Measurements from ENCODE around the gene LRP5. TPM values are rescaled to one million over a fixed set of nuclear protein-coding genes. Genes with fewer than 3 reads are reported as not detected.

LRP5 gene
- total and polyA plus RNA-seq, 4 experiments from 2014 or later, result 0.61 to 1.9 (median 1.4) TPM; not detected in 1

DNA sequence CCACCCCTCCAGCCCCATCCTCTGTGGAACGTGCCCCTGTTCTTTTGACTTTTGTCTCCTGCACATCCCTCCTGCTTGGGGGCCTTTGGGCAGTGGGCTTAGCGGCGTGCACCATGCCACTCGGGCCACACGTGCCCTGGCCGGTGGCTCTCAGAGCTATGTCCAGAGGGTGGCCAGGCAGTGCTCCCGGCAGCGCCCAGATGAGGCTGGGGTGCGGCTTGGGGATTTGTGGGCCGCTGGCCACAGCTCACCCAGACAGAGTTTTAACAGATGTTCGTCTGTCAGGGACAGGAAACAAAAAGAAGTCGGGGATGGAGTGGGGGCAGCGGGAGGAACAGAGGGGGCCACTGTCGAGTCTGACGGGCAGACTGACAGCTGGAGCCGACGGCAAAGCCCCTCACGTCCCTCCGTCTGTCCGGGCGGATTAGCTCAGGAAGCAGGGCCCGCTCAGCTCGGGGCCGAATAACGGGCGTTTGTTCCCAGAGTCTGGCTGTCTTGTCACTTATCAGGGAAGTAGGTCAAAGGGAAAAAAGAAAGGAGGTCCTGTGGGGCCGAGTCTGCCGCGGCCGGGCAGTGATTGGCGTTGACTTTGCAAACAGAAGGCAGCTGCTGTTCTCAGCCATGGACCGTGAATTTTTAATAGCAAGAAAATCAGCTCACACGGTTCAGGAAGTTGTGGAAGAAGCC lies 61.6 kb downstream of the LRP5 start:
- H3K27me3 ChIP-seq (ENCODE audit: insufficient read depth, low read length), result no peaks in the 10 kb centered on the region
- no peaks in the 10 kb centered on the region for H3K9me3 Mint-ChIP-seq
- intact Hi-C loops (cut with micrococcal nuclease), result no loop called here
- H3K4me3 ChIP-seq (ENCODE audit: low read length in 2 of 2), result no peak overlapping the region
- no peaks in the 10 kb centered on the region for H3K9me3 ChIP-seq (ENCODE audit: control insufficient read depth in 1 of 2, low read length in 2 of 2)
- no peak overlapping the region for H3K4me3 Mint-ChIP-seq
- H3K36me3 Mint-ChIP-seq, result no peaks in the 10 kb centered on the region
- no peaks in the 10 kb centered on the region for H3K4me1 ChIP-seq (ENCODE audit: insufficient read depth, low read length)
- H3K27ac ChIP-seq (ENCODE audit: low read depth, low read length), result no peak overlapping the region
- H3K27me3 Mint-ChIP-seq, result peaks cover 2% of the 10 kb centered on the region in 2 donors
- POLR2A ChIA-PET (ENCODE audit: partially characterized antibody), result no interaction called here
- no peak for DNase-seq
- no peaks in the 10 kb centered on the region for H3K36me3 ChIP-seq (ENCODE audit: insufficient read depth, low read length)
- no peak overlapping the region for H3K27ac Mint-ChIP-seq
- no peaks in the 10 kb centered on the region for H3K4me1 Mint-ChIP-seq
- CTCF ChIA-PET (ENCODE audit: partially characterized antibody), result interaction anchor here (1.1 kb wide), 1 partner anchor 10 kb away, joined by 3 read pairs; no protein-coding TSS in a partner anchor

GRCh38 chr11:68374531-68374930 lies 62.1 kb downstream of the LRP5 start:
- H3K4me3 Mint-ChIP-seq, result no peak overlapping the region
- POLR2A ChIA-PET (ENCODE audit: partially characterized antibody), result no interaction called here

GRCh38 chr11:68375337-68375736 lies 62.9 kb downstream of the LRP5 start:
- no peak for DNase-seq
- H3K4me1 Mint-ChIP-seq, result peaks cover 0 to 7% (median 2%) of the 10 kb centered on the region in 4 donors
- CTCF ChIA-PET (ENCODE audit: partially characterized antibody), result interaction anchor here (1.1 kb wide), 1 partner anchor 8 kb away, joined by 3 read pairs; no protein-coding TSS in a partner anchor

More at GRCh38 chr11:68374531-68374930, 62.1 kb downstream of the LRP5 start:
- CTCF ChIA-PET (ENCODE audit: partially characterized antibody), result interaction anchor here (1.1 kb wide), 1 partner anchor 9 kb away, joined by 3 read pairs; no protein-coding TSS in a partner anchor
- H3K4me1 Mint-ChIP-seq, result no peaks in the 10 kb centered on the region
- H3K9me3 ChIP-seq (ENCODE audit: control insufficient read depth in 1 of 2, low read length in 2 of 2), result no peaks in the 10 kb centered on the region
- no peaks in the 10 kb centered on the region for H3K4me1 ChIP-seq (ENCODE audit: insufficient read depth, low read length)
- no peak overlapping the region for H3K27ac ChIP-seq (ENCODE audit: low read depth, low read length)
- intact Hi-C loops (cut with micrococcal nuclease), result no loop called here
- no peaks in the 10 kb centered on the region for H3K36me3 ChIP-seq (ENCODE audit: insufficient read depth, low read length)
- DNase-seq, result no peak
- peaks cover 2% of the 10 kb centered on the region in 2 donors for H3K27me3 Mint-ChIP-seq
- H3K9me3 Mint-ChIP-seq, result no peaks in the 10 kb centered on the region
- no peak overlapping the region for H3K4me3 ChIP-seq (ENCODE audit: low read length in 2 of 2)
- H3K36me3 Mint-ChIP-seq, result no peaks in the 10 kb centered on the region
- H3K27ac Mint-ChIP-seq, result no peak overlapping the region
- H3K27me3 ChIP-seq (ENCODE audit: insufficient read depth, low read length), result no peaks in the 10 kb centered on the region

DNA sequence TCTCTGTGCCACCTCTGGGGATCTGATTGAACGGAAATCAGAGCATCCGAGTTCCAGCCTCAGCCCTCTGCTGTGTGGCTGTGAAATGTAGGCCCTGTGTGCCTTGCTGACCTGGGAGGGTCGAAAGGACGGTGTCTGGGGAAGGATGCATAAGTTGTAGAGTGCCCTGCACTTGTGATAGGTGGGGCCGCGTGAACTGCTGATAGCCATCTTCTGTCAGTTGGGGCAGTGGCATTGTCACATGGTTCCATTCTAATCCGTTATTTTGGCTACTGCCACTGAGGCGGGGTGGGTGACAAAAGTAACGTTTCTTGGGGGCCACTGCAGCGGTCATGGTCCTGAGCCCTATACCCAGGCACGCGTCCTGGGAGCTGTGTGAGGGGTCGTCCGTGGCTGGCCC lies 63.4 kb downstream of the LRP5 start:
- Histone ChIP-seq H3K36me3 (ENCODE audit: insufficient read depth, low read length) (no peaks in the 10 kb centered on the region), H3K4me1 (ENCODE audit: insufficient read depth, low read length) (no peaks in the 10 kb centered on the region), H3K27ac (ENCODE audit: low read depth, low read length) (no peak overlapping the region), H3K9me3 (ENCODE audit: control insufficient read depth in 1 of 2, low read length in 2 of 2) (no peaks in the 10 kb centered on the region), H3K27me3 (ENCODE audit: insufficient read depth, low read length) (no peaks in the 10 kb centered on the region), H3K4me3 (ENCODE audit: low read length in 2 of 2) (no peak overlapping the region)
- Mint-ChIP-seq H3K27ac (no peak overlapping the region), H3K9me3 (no peaks in the 10 kb centered on the region), H3K4me1 (peaks cover 0 to 11% (median 3%) of the 10 kb centered on the region in 4 donors), H3K27me3 (peaks cover 6 to 9% of the 10 kb centered on the region in 2 donors), H3K36me3 (no peaks in the 10 kb centered on the region), H3K4me3 (no peak overlapping the region)
- no peak for DNase-seq
- intact Hi-C loops (cut with micrococcal nuclease), result no loop called here
- ChIA-PET POLR2A (ENCODE audit: partially characterized antibody) (no interaction called here), CTCF (ENCODE audit: partially characterized antibody) (no interaction called here)

More at GRCh38 chr11:68375337-68375736, 62.9 kb downstream of the LRP5 start:
- H3K27me3 ChIP-seq (ENCODE audit: insufficient read depth, low read length), result no peaks in the 10 kb centered on the region
- H3K27me3 Mint-ChIP-seq, result peaks cover 6% of the 10 kb centered on the region in 2 donors
- intact Hi-C loops (cut with micrococcal nuclease), result no loop called here
- POLR2A ChIA-PET (ENCODE audit: partially characterized antibody), result no interaction called here
- H3K27ac Mint-ChIP-seq, result no peak overlapping the region
- H3K4me3 ChIP-seq (ENCODE audit: low read length in 2 of 2), result no peak overlapping the region
- no peak overlapping the region for H3K4me3 Mint-ChIP-seq
- no peaks in the 10 kb centered on the region for H3K9me3 Mint-ChIP-seq
- H3K36me3 ChIP-seq (ENCODE audit: insufficient read depth, low read length), result no peaks in the 10 kb centered on the region
- H3K27ac ChIP-seq (ENCODE audit: low read depth, low read length), result no peak overlapping the region
- no peaks in the 10 kb centered on the region for H3K36me3 Mint-ChIP-seq
- no peaks in the 10 kb centered on the region for H3K4me1 ChIP-seq (ENCODE audit: insufficient read depth, low read length)
- no peaks in the 10 kb centered on the region for H3K9me3 ChIP-seq (ENCODE audit: control insufficient read depth in 1 of 2, low read length in 2 of 2)

DNA sequence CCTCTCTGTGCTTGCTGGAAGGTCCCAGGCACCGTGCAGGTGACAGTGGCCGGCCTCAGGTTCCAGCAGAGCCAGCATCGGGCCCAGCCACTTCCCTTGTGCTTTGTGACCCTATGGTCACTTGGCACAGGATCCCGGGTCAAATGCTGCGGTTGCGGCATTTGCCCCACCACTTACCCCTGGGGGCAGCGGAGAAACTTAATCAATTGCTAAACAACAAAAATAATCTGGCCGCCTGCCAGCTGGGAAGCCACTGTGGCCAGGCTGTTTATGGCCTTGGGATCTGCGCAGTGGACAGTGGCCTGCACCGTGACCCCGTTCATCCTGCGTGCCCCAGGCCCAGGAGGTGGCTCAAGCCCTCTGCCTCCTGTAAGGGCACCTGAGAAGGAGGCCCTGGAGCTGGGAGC lies 65.0 kb downstream of the LRP5 start:
- Mint-ChIP-seq H3K4me1 (peaks cover 0 to 11% (median 3%) of the 10 kb centered on the region in 4 donors), H3K4me3 (no peak overlapping the region), H3K27ac (no peak overlapping the region), H3K9me3 (no peaks in the 10 kb centered on the region), H3K27me3 (peaks cover 6 to 11% of the 10 kb centered on the region in 2 donors), H3K36me3 (no peaks in the 10 kb centered on the region)
- intact Hi-C loops (cut with micrococcal nuclease), result no loop called here
- ChIA-PET POLR2A (ENCODE audit: partially characterized antibody) (no interaction called here), CTCF (ENCODE audit: partially characterized antibody) (no interaction called here)
- DNase-seq, result no peak
- no peak overlapping the region for H3K4me3 ChIP-seq (ENCODE audit: low read length in 2 of 2)
- no peaks in the 10 kb centered on the region for H3K9me3 ChIP-seq (ENCODE audit: control insufficient read depth in 1 of 2, low read length in 2 of 2)
- H3K27ac ChIP-seq (ENCODE audit: low read depth, low read length), result no peak overlapping the region
- H3K4me1 ChIP-seq (ENCODE audit: insufficient read depth, low read length), result no peaks in the 10 kb centered on the region
- no peaks in the 10 kb centered on the region for H3K27me3 ChIP-seq (ENCODE audit: insufficient read depth, low read length)
- no peaks in the 10 kb centered on the region for H3K36me3 ChIP-seq (ENCODE audit: insufficient read depth, low read length)

DNA sequence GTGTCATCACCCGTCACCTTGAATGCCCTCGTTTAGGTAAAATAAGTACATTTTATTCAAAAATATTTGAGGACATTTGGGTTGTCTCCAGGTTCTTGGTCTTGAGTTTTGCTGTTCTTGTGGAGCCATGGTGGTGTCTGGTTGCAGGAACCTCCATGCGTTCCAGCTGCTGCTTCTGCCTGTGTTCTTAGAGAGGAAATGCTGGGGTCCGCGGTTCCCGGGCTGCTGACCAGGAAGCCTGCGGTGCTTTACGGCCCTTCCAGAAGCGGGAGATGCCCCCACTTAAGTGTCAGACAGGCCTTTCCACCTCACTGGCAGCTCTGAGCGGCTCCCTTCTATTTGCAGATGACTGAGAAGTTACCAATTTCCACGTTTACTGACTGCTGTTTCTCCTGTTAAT lies 66.8 kb downstream of the LRP5 start:
- Histone ChIP-seq H3K36me3 (ENCODE audit: insufficient read depth, low read length) (no peaks in the 10 kb centered on the region), H3K4me3 (ENCODE audit: low read length in 2 of 2) (no peak overlapping the region), H3K9me3 (ENCODE audit: control insufficient read depth in 1 of 2, low read length in 2 of 2) (no peaks in the 10 kb centered on the region), H3K27me3 (ENCODE audit: insufficient read depth, low read length) (no peaks in the 10 kb centered on the region), H3K4me1 (ENCODE audit: insufficient read depth, low read length) (no peaks in the 10 kb centered on the region), H3K27ac (ENCODE audit: low read depth, low read length) (no peak overlapping the region)
- peaks cover 0 to 11% (median 3%) of the 10 kb centered on the region in 4 donors for H3K4me1 Mint-ChIP-seq
- no peak for DNase-seq
- CTCF ChIA-PET (ENCODE audit: partially characterized antibody), result no interaction called here
- H3K4me3 Mint-ChIP-seq, result no peak overlapping the region
- peaks cover 6 to 11% of the 10 kb centered on the region in 2 donors for H3K27me3 Mint-ChIP-seq
- no peak overlapping the region for H3K27ac Mint-ChIP-seq
- POLR2A ChIA-PET (ENCODE audit: partially characterized antibody), result no interaction called here
- H3K36me3 Mint-ChIP-seq, result no peaks in the 10 kb centered on the region
- intact Hi-C loops (cut with micrococcal nuclease), result no loop called here
- no peaks in the 10 kb centered on the region for H3K9me3 Mint-ChIP-seq

DNA sequence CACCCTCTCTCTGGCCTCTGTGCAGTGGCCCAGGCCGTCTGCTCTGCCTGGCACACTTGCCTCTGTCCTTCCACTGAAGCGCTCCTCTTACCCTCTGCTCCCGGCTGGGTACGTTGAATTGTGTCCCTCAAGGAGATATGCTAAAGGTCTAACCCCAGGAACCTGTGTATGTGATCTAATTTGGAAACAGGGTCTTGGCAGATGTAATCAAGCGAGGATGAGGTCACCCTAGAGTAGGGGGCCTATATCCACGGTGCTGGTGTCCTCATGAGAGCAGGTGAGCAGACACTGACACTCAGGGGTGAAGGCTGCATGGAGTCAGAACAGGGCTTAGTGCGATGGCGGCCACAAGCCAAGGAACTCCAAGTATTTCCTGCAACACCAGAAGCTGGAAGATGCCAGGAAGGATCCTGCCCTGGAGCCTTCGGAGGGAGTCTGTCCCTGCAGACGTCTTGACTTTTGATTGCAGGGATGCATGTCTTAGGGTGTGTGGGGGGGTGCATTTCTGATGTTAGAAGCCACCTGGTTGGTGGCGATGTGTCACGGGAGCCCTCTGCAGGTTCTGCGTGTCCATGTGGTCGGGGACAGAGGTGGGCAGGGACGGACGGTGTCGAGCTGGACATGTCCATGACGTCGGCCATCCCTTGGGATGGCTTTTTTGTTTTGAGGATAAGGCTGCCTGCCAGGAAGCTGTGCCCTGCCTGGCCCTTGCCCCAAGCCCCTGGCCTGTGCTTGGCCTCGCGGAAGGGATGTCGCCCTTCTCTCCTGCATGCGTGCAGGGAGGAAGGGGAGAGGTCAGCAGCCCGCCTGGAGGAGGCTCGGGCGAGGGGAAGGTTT lies 68.6 kb downstream of the LRP5 start:
- no peak for DNase-seq
- H3K9me3 ChIP-seq (ENCODE audit: control insufficient read depth in 1 of 2, low read length in 2 of 2), result no peaks in the 10 kb centered on the region
- no peaks in the 10 kb centered on the region for H3K4me1 ChIP-seq (ENCODE audit: insufficient read depth, low read length)
- CTCF ChIA-PET (ENCODE audit: partially characterized antibody), result no interaction called here
- H3K27me3 Mint-ChIP-seq, result peaks cover 6 to 11% of the 10 kb centered on the region in 2 donors
- no peaks in the 10 kb centered on the region for H3K9me3 Mint-ChIP-seq
- intact Hi-C loops (cut with micrococcal nuclease), result no loop called here
- H3K27ac ChIP-seq (ENCODE audit: low read depth, low read length), result no peak overlapping the region
- no peaks in the 10 kb centered on the region for H3K27me3 ChIP-seq (ENCODE audit: insufficient read depth, low read length)
- POLR2A ChIA-PET (ENCODE audit: partially characterized antibody), result interaction anchor here (0.7 kb wide), 1 partner anchor 12 kb away, joined by 3 read pairs; no protein-coding TSS in a partner anchor
- H3K36me3 ChIP-seq (ENCODE audit: insufficient read depth, low read length), result no peaks in the 10 kb centered on the region
- peak overlapping the region in 1 of 7 donors; percentile 7 for H3K27ac Mint-ChIP-seq
- no peak overlapping the region for H3K4me3 ChIP-seq (ENCODE audit: low read length in 2 of 2)
- H3K4me1 Mint-ChIP-seq, result peaks cover 0 to 11% (median 3%) of the 10 kb centered on the region in 4 donors
- no peaks in the 10 kb centered on the region for H3K36me3 Mint-ChIP-seq
- H3K4me3 Mint-ChIP-seq, result no peak overlapping the region

Data from CD4-positive, alpha-beta memory T cell (primary cell).